SK-N-SH treated with all-trans-retinoic acid at 6 μM for 48 hours (cell line): ENCODE measurements around the gene ZNF606.

ENCODE experiments used
- ATAC-seq: fragments of 200-7000 bp; cut with Tn5 transposase; 3 replicates; pipeline ENCODE4 v1.9.1; 2020; ENCODE audit warnings: mild to moderate bottlenecking, moderate library complexity
- ARNTL ChIP-seq: fragments of 450-650 bp; formaldehyde crosslinking; IDR thresholded peaks from 2 replicates; pipeline ENCODE4 v1.5.0; 2020; ENCODE audit warnings: low read depth, mild to moderate bottlenecking, moderate library complexity, borderline replicate concordance
- BACH2 ChIP-seq: fragments of 250-450 bp; sonication (Bioruptor Pico); IDR thresholded peaks from 2 replicates; pipeline ENCODE4 v1.9.0; 2021; ENCODE audit warnings: mild to moderate bottlenecking, borderline replicate concordance
- CREB5 ChIP-seq: fragments of 250-450 bp; sonication (Bioruptor Pico); IDR thresholded peaks from 2 replicates; pipeline ENCODE4 v1.5.1; 2020; ENCODE audit warnings: low read depth, mild to moderate bottlenecking, moderate library complexity
- CSDC2 ChIP-seq: fragments of 250-450 bp; sonication (Bioruptor Pico); IDR thresholded peaks from 2 replicates; pipeline ENCODE4 v1.5.0; 2020; ENCODE audit warnings: mild to moderate bottlenecking, moderate library complexity
- GLIS3 ChIP-seq: fragments of 250-450 bp; sonication (Bioruptor Pico); IDR thresholded peaks from 2 replicates; pipeline ENCODE4 v1.5.0; 2020; ENCODE audit warnings: mild to moderate bottlenecking, moderate library complexity
- ISL1 ChIP-seq: fragments of 250-450 bp; sonication (Bioruptor Pico); IDR thresholded peaks from 2 replicates; pipeline ENCODE4 v2.1.2; 2022; ENCODE audit warnings: mild to moderate bottlenecking, moderate library complexity
- OSR1 ChIP-seq: fragments of 250-450 bp; sonication (Bioruptor Pico); IDR thresholded peaks from 2 replicates; pipeline ENCODE4 v1.8.0; 2022; ENCODE audit warnings: moderate library complexity, mild to moderate bottlenecking, inconsistent platforms
- POU6F1 ChIP-seq: fragments of 250-450 bp; sonication (Bioruptor Pico); IDR thresholded peaks from 2 replicates; pipeline ENCODE4 v1.8.0; 2021; ENCODE audit warnings: low read depth, mild to moderate bottlenecking, moderate library complexity, borderline replicate concordance
- RARB ChIP-seq: fragments of 250-450 bp; sonication (Bioruptor Pico); IDR thresholded peaks from 2 replicates; pipeline ENCODE4 v1.8.0; 2021; ENCODE audit warnings: mild to moderate bottlenecking, moderate library complexity
- SNAI2 ChIP-seq: fragments of 250-450 bp; sonication (Bioruptor Pico); IDR thresholded peaks from 2 replicates; pipeline ENCODE4 v1.5.0; 2020; ENCODE audit warnings: mild to moderate bottlenecking, moderate library complexity
- TCF4 ChIP-seq: fragments of 250-450 bp; sonication (Bioruptor Pico); IDR thresholded peaks from 2 replicates; pipeline ENCODE4 v1.8.0; 2021; ENCODE audit warnings: mild to moderate bottlenecking, moderate library complexity, borderline replicate concordance
- TOX ChIP-seq: fragments of 250-450 bp; sonication (Bioruptor Pico); IDR thresholded peaks from 2 replicates; pipeline ENCODE4 v1.8.0; 2021; ENCODE audit warnings: mild to moderate bottlenecking, moderate library complexity, borderline replicate concordance
- ZC3H10 ChIP-seq: fragments of 250-450 bp; sonication (Bioruptor Pico); IDR thresholded peaks from 2 replicates; pipeline ENCODE4 v1.5.1; 2021; ENCODE audit warnings: mild to moderate bottlenecking, moderate library complexity
- ZFP3 ChIP-seq: fragments of 250-450 bp; sonication (Bioruptor Pico); IDR thresholded peaks from 2 replicates; pipeline ENCODE4 v1.5.0; 2020; ENCODE audit warnings: mild to moderate bottlenecking, moderate library complexity
- ZFP30 ChIP-seq: fragments of 450-650 bp; formaldehyde crosslinking; IDR thresholded peaks from 2 replicates; pipeline ENCODE4 v1.5.0; 2022; ENCODE audit warnings: mild to moderate bottlenecking, moderate library complexity
- ZNF565 ChIP-seq: fragments of 450-650 bp; formaldehyde crosslinking; conservative IDR thresholded peaks from 2 replicates; pipeline ENCODE4 v1.5.0; 2020; ENCODE audit warnings: low read depth, mild to moderate bottlenecking, moderate library complexity
- ZNF70 ChIP-seq: fragments of 450-650 bp; formaldehyde crosslinking; IDR thresholded peaks from 2 replicates; pipeline ENCODE4 v1.5.0; 2020; ENCODE audit warnings: mild to moderate bottlenecking, moderate library complexity
- ZNF8 ChIP-seq: fragments of 450-650 bp; formaldehyde crosslinking; IDR thresholded peaks from 2 replicates; pipeline ENCODE4 v1.5.0; 2020; ENCODE audit warnings: mild to moderate bottlenecking, moderate library complexity
- TF ChIP-seq, protein P1 (sequence below): fragments of 250-450 bp; sonication (Bioruptor Pico); IDR thresholded peaks from 2 replicates; pipeline ENCODE4 v1.8.0; 2020; ENCODE audit warnings: mild to moderate bottlenecking, moderate library complexity, borderline replicate concordance
- TF ChIP-seq, protein P2 (sequence below): fragments of 250-450 bp; sonication (Bioruptor Pico); IDR thresholded peaks from 2 replicates; pipeline ENCODE4 v1.5.1; 2021; ENCODE audit warnings: mild to moderate bottlenecking, moderate library complexity
- TF ChIP-seq, protein P3 (sequence below): fragments of 250-450 bp; sonication (Bioruptor Pico); IDR thresholded peaks from 2 replicates; pipeline ENCODE4 v1.5.0; 2020; ENCODE audit warnings: mild to moderate bottlenecking, moderate library complexity

ZNF606 gene

DNA sequence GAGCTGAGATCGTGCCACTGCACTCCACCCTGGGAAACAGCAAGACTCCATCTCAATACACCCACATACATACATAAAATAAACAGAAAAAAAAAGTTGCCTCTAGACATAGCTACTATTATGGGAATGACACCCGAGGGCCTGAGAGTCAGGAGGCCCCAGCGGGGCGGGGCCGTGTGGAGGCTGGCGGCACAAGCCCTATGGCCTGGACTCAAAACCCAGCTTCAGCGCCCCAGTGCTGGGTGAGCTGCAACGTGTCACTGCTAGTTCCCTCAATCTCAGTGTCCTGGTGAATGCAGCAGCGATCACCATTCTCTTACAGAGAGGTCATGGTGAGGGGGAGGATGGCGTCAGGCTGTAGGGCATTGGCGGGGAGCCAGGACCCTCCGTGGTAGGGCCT, 22.0 kb upstream of the ZNF606 start:
- ATAC-seq: no peak
- TF ChIP-seq RARB (CRISPR knock-in tag) (no peak), ZNF565 (no peak), ZNF70 (CRISPR knock-in tag) (no peak), OSR1 (CRISPR knock-in tag) (no peak), POU6F1 (CRISPR knock-in tag) (no peak), BACH2 (CRISPR knock-in tag) (no peak), ZC3H10 (CRISPR knock-in tag) (no peak), ZNF8 (CRISPR knock-in tag) (no peak), SNAI2 (CRISPR knock-in tag) (no peak), CREB5 (CRISPR knock-in tag) (no peak), TCF4 (CRISPR knock-in tag) (no peak), ZFP3 (CRISPR knock-in tag) (no peak), TOX (CRISPR knock-in tag) (no peak), ZFP30 (CRISPR knock-in tag) (no peak), CSDC2 (CRISPR knock-in tag) (no peak), GLIS3 (CRISPR knock-in tag) (no peak)
- TF ChIP-seq, protein P1, sequence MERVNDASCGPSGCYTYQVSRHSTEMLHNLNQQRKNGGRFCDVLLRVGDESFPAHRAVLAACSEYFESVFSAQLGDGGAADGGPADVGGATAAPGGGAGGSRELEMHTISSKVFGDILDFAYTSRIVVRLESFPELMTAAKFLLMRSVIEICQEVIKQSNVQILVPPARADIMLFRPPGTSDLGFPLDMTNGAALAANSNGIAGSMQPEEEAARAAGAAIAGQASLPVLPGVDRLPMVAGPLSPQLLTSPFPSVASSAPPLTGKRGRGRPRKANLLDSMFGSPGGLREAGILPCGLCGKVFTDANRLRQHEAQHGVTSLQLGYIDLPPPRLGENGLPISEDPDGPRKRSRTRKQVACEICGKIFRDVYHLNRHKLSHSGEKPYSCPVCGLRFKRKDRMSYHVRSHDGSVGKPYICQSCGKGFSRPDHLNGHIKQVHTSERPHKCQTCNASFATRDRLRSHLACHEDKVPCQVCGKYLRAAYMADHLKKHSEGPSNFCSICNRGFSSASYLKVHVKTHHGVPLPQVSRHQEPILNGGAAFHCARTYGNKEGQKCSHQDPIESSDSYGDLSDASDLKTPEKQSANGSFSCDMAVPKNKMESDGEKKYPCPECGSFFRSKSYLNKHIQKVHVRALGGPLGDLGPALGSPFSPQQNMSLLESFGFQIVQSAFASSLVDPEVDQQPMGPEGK (CRISPR knock-in tag): no peak
- TF ChIP-seq, protein P2, sequence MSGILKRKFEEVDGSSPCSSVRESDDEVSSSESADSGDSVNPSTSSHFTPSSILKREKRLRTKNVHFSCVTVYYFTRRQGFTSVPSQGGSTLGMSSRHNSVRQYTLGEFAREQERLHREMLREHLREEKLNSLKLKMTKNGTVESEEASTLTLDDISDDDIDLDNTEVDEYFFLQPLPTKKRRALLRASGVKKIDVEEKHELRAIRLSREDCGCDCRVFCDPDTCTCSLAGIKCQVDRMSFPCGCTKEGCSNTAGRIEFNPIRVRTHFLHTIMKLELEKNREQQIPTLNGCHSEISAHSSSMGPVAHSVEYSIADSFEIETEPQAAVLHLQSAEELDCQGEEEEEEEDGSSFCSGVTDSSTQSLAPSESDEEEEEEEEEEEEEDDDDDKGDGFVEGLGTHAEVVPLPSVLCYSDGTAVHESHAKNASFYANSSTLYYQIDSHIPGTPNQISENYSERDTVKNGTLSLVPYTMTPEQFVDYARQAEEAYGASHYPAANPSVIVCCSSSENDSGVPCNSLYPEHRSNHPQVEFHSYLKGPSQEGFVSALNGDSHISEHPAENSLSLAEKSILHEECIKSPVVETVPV (CRISPR knock-in tag): no peak

DNA sequence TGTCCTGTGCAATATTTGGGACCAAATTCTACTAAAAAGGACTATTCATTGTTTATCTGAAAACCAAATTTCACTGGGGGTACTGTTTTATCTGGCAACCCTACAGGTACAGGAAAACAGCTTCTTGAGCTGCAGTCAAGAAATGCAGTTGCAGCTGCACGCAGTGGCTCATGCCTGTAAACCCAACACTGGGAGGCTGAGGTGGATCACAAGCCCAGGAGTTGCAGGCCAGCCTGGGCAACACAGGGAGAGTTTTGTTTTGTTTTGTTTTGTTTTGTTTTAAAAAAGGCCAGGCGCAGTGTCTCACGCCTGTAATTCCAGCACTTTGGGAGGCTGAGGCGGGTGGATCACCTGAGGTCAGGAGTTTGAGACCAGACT, 19.7 kb upstream of the ZNF606 start:
- TF ChIP-seq ISL1: no peak
- no peak for TF ChIP-seq ARNTL (CRISPR knock-in tag)
- no peak for TF ChIP-seq GLIS3 (CRISPR knock-in tag)
- no peak for TF ChIP-seq ZFP3 (CRISPR knock-in tag)
- TF ChIP-seq ZFP30 (CRISPR knock-in tag): no peak
- no peak for TF ChIP-seq ZNF8 (CRISPR knock-in tag)
- TF ChIP-seq, protein P3, sequence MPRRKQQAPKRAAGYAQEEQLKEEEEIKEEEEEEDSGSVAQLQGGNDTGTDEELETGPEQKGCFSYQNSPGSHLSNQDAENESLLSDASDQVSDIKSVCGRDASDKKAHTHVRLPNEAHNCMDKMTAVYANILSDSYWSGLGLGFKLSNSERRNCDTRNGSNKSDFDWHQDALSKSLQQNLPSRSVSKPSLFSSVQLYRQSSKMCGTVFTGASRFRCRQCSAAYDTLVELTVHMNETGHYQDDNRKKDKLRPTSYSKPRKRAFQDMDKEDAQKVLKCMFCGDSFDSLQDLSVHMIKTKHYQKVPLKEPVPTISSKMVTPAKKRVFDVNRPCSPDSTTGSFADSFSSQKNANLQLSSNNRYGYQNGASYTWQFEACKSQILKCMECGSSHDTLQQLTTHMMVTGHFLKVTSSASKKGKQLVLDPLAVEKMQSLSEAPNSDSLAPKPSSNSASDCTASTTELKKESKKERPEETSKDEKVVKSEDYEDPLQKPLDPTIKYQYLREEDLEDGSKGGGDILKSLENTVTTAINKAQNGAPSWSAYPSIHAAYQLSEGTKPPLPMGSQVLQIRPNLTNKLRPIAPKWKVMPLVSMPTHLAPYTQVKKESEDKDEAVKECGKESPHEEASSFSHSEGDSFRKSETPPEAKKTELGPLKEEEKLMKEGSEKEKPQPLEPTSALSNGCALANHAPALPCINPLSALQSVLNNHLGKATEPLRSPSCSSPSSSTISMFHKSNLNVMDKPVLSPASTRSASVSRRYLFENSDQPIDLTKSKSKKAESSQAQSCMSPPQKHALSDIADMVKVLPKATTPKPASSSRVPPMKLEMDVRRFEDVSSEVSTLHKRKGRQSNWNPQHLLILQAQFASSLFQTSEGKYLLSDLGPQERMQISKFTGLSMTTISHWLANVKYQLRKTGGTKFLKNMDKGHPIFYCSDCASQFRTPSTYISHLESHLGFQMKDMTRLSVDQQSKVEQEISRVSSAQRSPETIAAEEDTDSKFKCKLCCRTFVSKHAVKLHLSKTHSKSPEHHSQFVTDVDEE (CRISPR knock-in tag): no peak
- TF ChIP-seq POU6F1 (CRISPR knock-in tag): no peak
- TF ChIP-seq TCF4 (CRISPR knock-in tag): no peak
- no peak for TF ChIP-seq ZNF565
- TF ChIP-seq TOX (CRISPR knock-in tag): no peak
- ATAC-seq: no peak
